Gastroesophageal sphincter (tissue), 4 donors: ENCODE measurements around the gene PPP3CA. TPM values are rescaled to one million over a fixed set of nuclear protein-coding genes. Genes with fewer than 3 reads are reported as not detected.
A peak's percentile ranks its signal among the peaks of the same experiment; 100 is the strongest.
"Not testable (repeated sequence)": the region's sequence is repeated elsewhere in the genome, so short reads cannot be mapped to it uniquely, and the experiment has no call there.

Source experiments
- ATAC-seq: fragments of 150-250 bp; one replicate; pipeline ENCODE4 v1.9.1; 2016; ENCODE audit warnings: mild to moderate bottlenecking, moderate library complexity
- H3K27ac ChIP-seq, 4 donors: fragments of 200-600 bp; sonication (generic) in 3 of 4; 1 replicate in 3 of 4; 2 replicates in 1 of 4; pipeline ENCODE4 v1.5.1; 2016 to 2019
- H3K27me3 ChIP-seq: fragments of 200-600 bp; sonication (generic); one replicate; pipeline ENCODE4 v1.5.1; 2019
- H3K36me3 ChIP-seq, 2 donors: fragments of 200-600 bp; sonication (generic); one replicate each; pipeline ENCODE4 v1.5.1; 2019; ENCODE audit warnings: control low read depth in 1 of 2
- H3K4me1 ChIP-seq, 3 donors: fragments of 200-600 bp; sonication (generic); 1 replicate in 2 of 3; 2 replicates in 1 of 3; pipeline ENCODE4 v1.5.1; 2016 to 2019; ENCODE audit warnings: control low read depth in 2 of 3
- H3K4me3 ChIP-seq, 2 donors: fragments of 200-600 bp; sonication (generic); one replicate each; pipeline ENCODE4 v1.5.1; 2019; ENCODE audit warnings: mild to moderate bottlenecking in 1 of 2, moderate library complexity in 1 of 2
- H3K9me3 ChIP-seq, 3 donors: fragments of 200-600 bp; sonication (generic); one replicate each; pipeline ENCODE4 v1.5.1; 2017 to 2019; ENCODE audit warnings: control low read depth in 2 of 3
- CTCF ChIP-seq, 4 experiments: fragments of 200-600 bp in 2 of 4; fragments of 450-650 bp in 2 of 4; sonication (generic) in 1 of 4; IDR thresholded peaks; one replicate each; pipeline ENCODE4 v1.5.1; 2017 to 2019; ENCODE audit warnings: antibody characterized with exemption in 4 of 4, mild to moderate bottlenecking in 2 of 4, moderate library complexity in 2 of 4
- EP300 ChIP-seq: sonication (generic); formaldehyde crosslinking; IDR thresholded peaks from one replicate; pipeline ENCODE4 v1.6.1; 2017; ENCODE audit warnings: antibody characterized with exemption, mild to moderate bottlenecking
- POLR2A ChIP-seq, 2 donors: fragments of 450-650 bp; IDR thresholded peaks; one replicate each; pipeline ENCODE4 v1.6.1; 2017; ENCODE audit warnings: antibody characterized with exemption in 2 of 2, mild to moderate bottlenecking in 2 of 2, moderate library complexity in 1 of 2
- POLR2AphosphoS5 ChIP-seq: sonication (generic); formaldehyde crosslinking; IDR thresholded peaks from one replicate; pipeline ENCODE4 v1.6.1; 2017; ENCODE audit warnings: antibody characterized with exemption
- WGBS, 2 donors: methylation state at CpG; one replicate each; pipeline ENCODE4 v1.1.5; 2018; ENCODE audit warnings: low coverage in 1 of 2; 5-methylcytosine and 5-hydroxymethylcytosine counted together
- total RNA-seq, 4 donors: library from RNA; depleted of rRNA; stranded (reverse); fragments of >200 nt; gene quantifications; one replicate each; pipeline ENCODE4 v1.1.0, GENCODE V29; 2016

The PPP3CA gene
- total RNA-seq, 4 donors from 2014 or later, result 21.1 to 29.2 (median 24.8) TPM

- Histone ChIP-seq H3K27ac (no peak overlapping the region), H3K36me3 (no peaks in the 10 kb centered on the region), H3K4me1 (peaks cover 0 to 22% (median 3%) of the 10 kb centered on the region in 3 donors), H3K9me3 (no peaks in the 10 kb centered on the region), H3K27me3 (no peaks in the 10 kb centered on the region), H3K4me3 (no peak overlapping the region)
- 94 to 100% methylated on average over 2 to 3 of the region's 3 CpGs for WGBS, 2 donors
- TF ChIP-seq CTCF (IDR thresholded peaks at IDR 0.05) (no peak), POLR2AphosphoS5 (no peak), EP300 (no peak), POLR2A (IDR thresholded peaks at IDR 0.05) (no peak)
- ATAC-seq, result no peak
Measured at GRCh38 chr4:101240099-101240498, 107.2 kb downstream of the PPP3CA start.

GRCh38 chr4:101239665-101240064, 107.7 kb downstream of the PPP3CA start:
- TF ChIP-seq POLR2A (IDR thresholded peaks at IDR 0.05) (no peak), EP300 (no peak), POLR2AphosphoS5 (no peak), CTCF (IDR thresholded peaks at IDR 0.05) (no peak)
- H3K4me1 ChIP-seq, result peaks cover 0 to 21% (median 3%) of the 10 kb centered on the region in 3 donors
- no peaks in the 10 kb centered on the region for H3K27me3 ChIP-seq
- no peak overlapping the region for H3K27ac ChIP-seq
- 64% methylated on average over 1 of the region's 1 CpG; no CpG with 5 or more reads in 1 of the 2 donors for WGBS, 2 donors
- H3K4me3 ChIP-seq, result no peak overlapping the region
- no peaks in the 10 kb centered on the region for H3K36me3 ChIP-seq
- no peak for ATAC-seq
- H3K9me3 ChIP-seq, result no peaks in the 10 kb centered on the region

- ATAC-seq, result peak; percentile 53
- 53 to 57% methylated on average over 3 of the region's 3 CpGs for WGBS, 2 donors
- H3K27ac ChIP-seq, result no peak overlapping the region
- TF ChIP-seq POLR2AphosphoS5 (peak; percentile 70), POLR2A (IDR thresholded peaks at IDR 0.05) (no peak)
- no peaks in the 10 kb centered on the region for H3K9me3 ChIP-seq
- H3K4me3 ChIP-seq, result no peak overlapping the region
- H3K27me3 ChIP-seq, result no peaks in the 10 kb centered on the region
- H3K4me1 ChIP-seq, result peaks cover 0 to 14% (median 3%) of the 10 kb centered on the region in 3 donors
- no peaks in the 10 kb centered on the region for H3K36me3 ChIP-seq
Measured at GRCh38 chr4:101238706-101239105, 108.6 kb downstream of the PPP3CA start.

GRCh38 chr4:101237773-101238172, 109.6 kb downstream of the PPP3CA start:
- 90 to 95% methylated on average over 3 of the region's 3 CpGs for WGBS, 2 donors
- Histone ChIP-seq H3K27me3 (no peaks in the 10 kb centered on the region), H3K4me3 (no peak overlapping the region), H3K36me3 (no peaks in the 10 kb centered on the region), H3K4me1 (peaks cover 0 to 14% (median 3%) of the 10 kb centered on the region in 3 donors), H3K9me3 (no peaks in the 10 kb centered on the region), H3K27ac (no peak overlapping the region)
- no peak for ATAC-seq
- TF ChIP-seq POLR2A (IDR thresholded peaks at IDR 0.05) (no peak), EP300 (no peak), CTCF (IDR thresholded peaks at IDR 0.05) (no peak), POLR2AphosphoS5 (no peak)

- Histone ChIP-seq H3K4me3 (no peak overlapping the region), H3K9me3 (no peaks in the 10 kb centered on the region), H3K27me3 (no peaks in the 10 kb centered on the region), H3K36me3 (no peaks in the 10 kb centered on the region), H3K4me1 (peaks cover 3 to 31% (median 6%) of the 10 kb centered on the region in 3 donors), H3K27ac (no peak overlapping the region)
- TF ChIP-seq EP300, result no peak
- no peak for TF ChIP-seq POLR2AphosphoS5
- no peak for TF ChIP-seq CTCF (IDR thresholded peaks at IDR 0.05)
- no peak for TF ChIP-seq POLR2A (IDR thresholded peaks at IDR 0.05)
- no peak for ATAC-seq
- 76 to 92% methylated on average over 2 of the region's 2 CpGs for WGBS, 2 donors
Measured at GRCh38 chr4:101236097-101236496, 111.2 kb downstream of the PPP3CA start.

GRCh38 chr4:101234141-101234540, 113.2 kb downstream of the PPP3CA start:
- not testable (repeated sequence) for H3K27me3 ChIP-seq, H3K4me3 ChIP-seq, ATAC-seq, H3K9me3 ChIP-seq, H3K36me3 ChIP-seq, H3K27ac ChIP-seq
- H3K4me1 ChIP-seq, result peaks cover 3 to 26% (median 6%) of the 10 kb centered on the region in 3 donors
